Fibroblast of villous mesenchyme (primary cell): ENCODE data around the gene GRIN1. TPM values are rescaled to one million over a fixed set of nuclear protein-coding genes. Genes with fewer than 3 reads are reported as not detected.

Experiments used
- DNase-seq: peaks from one replicate; pipeline ENCODE4 v3.0.0-alpha.2; 2010; ENCODE audit warnings: low read depth
- H3K4me3 ChIP-seq: 2 replicates; pipeline ENCODE4 v1.5.1; 2011; ENCODE audit warnings: low read depth, mild to moderate bottlenecking, low read length
- CTCF ChIP-seq: IDR thresholded peaks from 2 replicates; pipeline ENCODE4 v1.5.1; 2012; ENCODE audit warnings: low read depth, mild to moderate bottlenecking, low read length; ENCODE audit not compliant: insufficient read depth
- total RNA-seq: library from RNA; depleted of rRNA; stranded (reverse); fragments of >200 nt; gene quantifications from 2 replicates; pipeline ENCODE4 v1.2.3, GENCODE V29; 2012

GRIN1 gene
- total RNA-seq, 1 donor: not detected

DNA sequence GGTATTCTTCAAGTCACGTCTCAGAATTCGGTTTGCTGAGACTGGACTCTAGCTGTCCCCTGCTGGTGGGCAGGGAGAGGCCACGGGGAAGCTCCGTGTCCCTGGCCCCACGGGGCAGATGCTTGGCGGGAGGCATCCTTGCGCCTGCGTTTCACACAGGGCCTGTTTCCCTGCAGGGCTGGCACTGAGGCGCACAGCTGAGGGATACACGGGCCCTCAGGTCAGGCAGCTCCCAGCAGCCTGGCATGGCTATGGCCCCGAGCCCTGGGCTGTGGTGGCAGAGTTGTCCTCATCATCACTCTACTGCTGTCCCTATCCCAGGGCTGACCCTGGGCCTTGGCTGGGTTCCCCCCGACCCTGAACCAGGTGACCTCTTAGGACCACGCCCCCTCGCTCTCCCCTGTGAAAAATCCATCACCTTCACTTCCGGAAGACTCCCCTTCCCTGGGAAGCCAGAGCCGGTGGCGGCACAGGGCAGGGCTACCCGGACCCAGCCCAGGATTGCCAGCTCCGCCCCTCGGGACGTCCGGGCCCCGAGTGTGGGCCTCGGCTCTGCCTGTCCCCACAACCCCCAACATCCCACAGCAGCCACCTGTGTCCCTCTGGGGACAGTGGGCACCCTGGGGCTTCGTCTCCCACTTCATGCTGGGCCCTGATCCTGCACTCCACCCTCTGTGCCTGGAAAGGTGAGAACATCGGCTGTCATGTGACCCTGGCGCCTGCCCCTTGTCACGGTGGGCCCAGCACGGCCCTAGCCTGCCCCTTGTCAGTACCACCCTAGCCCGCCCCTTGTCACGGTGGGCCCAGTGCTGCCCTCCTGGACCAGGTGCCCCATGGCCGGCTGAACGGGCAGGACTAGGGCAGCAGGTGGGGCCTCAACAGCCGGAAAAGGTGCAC lies 29.5 kb upstream of the GRIN1 start:
- no peak for TF ChIP-seq CTCF
- H3K4me3 ChIP-seq: no peak overlapping the region
- DNase-seq: no peak

DNA sequence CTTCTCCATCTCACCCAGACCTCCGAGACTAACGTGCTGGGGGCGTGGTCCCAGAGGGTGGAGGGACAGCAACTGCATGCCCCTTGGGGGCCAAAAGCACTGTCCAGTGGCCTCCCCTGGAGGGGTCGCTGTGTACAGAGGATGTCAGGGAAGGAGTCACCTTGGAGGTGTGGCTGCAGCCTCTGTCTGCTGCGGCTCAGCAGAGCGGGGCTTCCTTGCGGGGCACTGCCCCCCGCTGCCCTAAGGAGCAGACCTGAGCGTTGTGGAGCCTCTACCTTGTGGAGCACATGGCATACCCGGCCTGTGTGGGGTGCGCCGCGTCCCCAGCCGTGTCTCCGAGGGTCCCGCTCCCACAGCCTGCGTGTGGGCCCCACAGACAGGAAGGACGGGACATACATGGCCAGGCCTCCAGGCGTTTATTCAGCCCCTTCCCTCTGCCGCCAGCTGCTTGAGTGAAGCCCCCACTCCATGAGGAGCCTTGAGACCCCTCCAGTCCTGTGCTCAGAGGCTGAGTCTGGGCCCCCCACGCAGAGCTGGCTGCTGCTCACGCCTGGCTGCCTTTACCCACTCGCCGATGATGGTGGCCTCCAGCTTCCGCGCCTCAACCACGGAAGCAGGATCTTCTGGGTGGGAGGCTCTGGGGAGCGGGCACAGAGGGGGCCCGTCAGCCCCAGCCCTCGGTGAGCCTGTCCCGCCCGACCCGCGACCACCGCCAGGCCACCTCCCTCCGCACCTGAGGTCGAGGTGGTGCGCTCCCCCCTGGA lies 28.6 kb upstream of the GRIN1 start:
- no peak for TF ChIP-seq CTCF
- DNase-seq: no peak
- no peak overlapping the region for H3K4me3 ChIP-seq

GRCh38 chr9:137110911-137111787 lies 27.8 kb upstream of the GRIN1 start:
- no peak overlapping the region for H3K4me3 ChIP-seq
- TF ChIP-seq CTCF: no peak
- no peak for DNase-seq

- no peak for DNase-seq
- no peak overlapping the region for H3K4me3 ChIP-seq
- no peak for TF ChIP-seq CTCF
Measured at GRCh38 chr9:137111788-137112563, 27.0 kb upstream of the GRIN1 start.

GRCh38 chr9:137112564-137113384 lies 26.2 kb upstream of the GRIN1 start:
- no peak for TF ChIP-seq CTCF
- no peak for DNase-seq
- H3K4me3 ChIP-seq: no peak overlapping the region
